Measurements from ENCODE around the gene CDHR2. TPM values are rescaled to one million over a fixed set of nuclear protein-coding genes. Genes with fewer than 3 reads are reported as not detected.

Gene CDHR2
- total RNA-seq, 1 donor from 2014 or later = 0.08 TPM

- no peaks in the 10 kb centered on the region for H3K4me1 Mint-ChIP-seq (ENCODE audit: low read depth)
- H3K9me3 Mint-ChIP-seq = no peaks in the 10 kb centered on the region
- no peak overlapping the region for H3K27ac Mint-ChIP-seq
- intact Hi-C loops (cut with micrococcal nuclease) = no loop called here
- no peak for DNase-seq (ENCODE audit: low spot score)
- peaks cover 16% of the 10 kb centered on the region for H3K27me3 Mint-ChIP-seq (ENCODE audit: insufficient read depth)
- H3K4me3 Mint-ChIP-seq = no peak overlapping the region
- H3K36me3 Mint-ChIP-seq (ENCODE audit: low read depth) = peaks cover 2% of the 10 kb centered on the region
Measured at GRCh38 chr5:176601901-176602482, 52.9 kb downstream of the CDHR2 start.

DNA sequence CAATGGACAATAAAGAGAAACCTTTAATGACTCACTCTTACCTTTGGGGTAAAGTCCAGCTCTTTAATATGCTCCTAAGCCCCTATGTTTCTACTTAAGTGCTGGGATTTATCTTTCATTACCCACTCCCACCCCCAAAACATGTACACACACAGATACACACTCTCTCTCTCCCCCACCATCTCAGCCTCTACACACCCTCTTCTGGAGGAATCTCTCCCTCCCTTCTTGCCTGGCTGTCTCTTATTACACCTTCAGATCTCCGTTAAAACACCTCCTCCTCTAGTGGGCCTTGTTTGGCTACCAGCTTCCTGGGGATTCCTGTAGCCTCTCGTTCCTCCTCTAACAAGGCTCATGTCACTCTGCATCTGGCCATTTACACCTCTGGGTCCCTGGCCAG is 53.9 kb downstream of the CDHR2 start:
- no peaks in the 10 kb centered on the region for H3K4me1 Mint-ChIP-seq (ENCODE audit: low read depth)
- peaks cover 20% of the 10 kb centered on the region for H3K27me3 Mint-ChIP-seq (ENCODE audit: insufficient read depth)
- H3K4me3 Mint-ChIP-seq = no peak overlapping the region
- intact Hi-C loops (cut with micrococcal nuclease) = no loop called here
- no peak for DNase-seq (ENCODE audit: low spot score)
- no peaks in the 10 kb centered on the region for H3K9me3 Mint-ChIP-seq
- H3K27ac Mint-ChIP-seq = no peak overlapping the region
- peaks cover 2% of the 10 kb centered on the region for H3K36me3 Mint-ChIP-seq (ENCODE audit: low read depth)

DNA sequence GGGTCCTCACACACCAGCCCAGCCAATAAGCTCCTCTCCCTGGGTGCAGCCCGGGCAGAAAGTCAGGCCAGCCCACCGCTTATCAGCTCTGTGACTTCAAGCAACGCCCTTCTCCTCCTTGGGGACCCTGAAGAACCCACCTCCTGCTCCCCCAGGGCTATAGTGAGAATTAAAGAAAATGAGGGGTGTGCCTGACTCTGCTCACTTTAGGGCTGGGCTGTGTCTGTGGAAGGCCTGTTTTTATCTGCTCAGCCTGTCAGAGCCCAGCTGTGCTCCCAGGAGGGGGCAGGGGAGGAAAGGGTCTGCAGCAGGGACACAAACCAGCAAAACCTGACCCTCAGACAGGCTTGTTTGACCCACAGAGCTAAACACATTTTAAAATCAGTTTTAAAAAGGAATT is 56.9 kb downstream of the CDHR2 start:
- no peaks in the 10 kb centered on the region for H3K9me3 Mint-ChIP-seq
- no peak overlapping the region for H3K4me3 Mint-ChIP-seq
- no peak for DNase-seq (ENCODE audit: low spot score)
- H3K36me3 Mint-ChIP-seq (ENCODE audit: low read depth) = no peaks in the 10 kb centered on the region
- no peak overlapping the region for H3K27ac Mint-ChIP-seq
- H3K4me1 Mint-ChIP-seq (ENCODE audit: low read depth) = peaks cover 13% of the 10 kb centered on the region
- peaks cover 24% of the 10 kb centered on the region for H3K27me3 Mint-ChIP-seq (ENCODE audit: insufficient read depth)
- intact Hi-C loops (cut with micrococcal nuclease) = no loop called here

DNA sequence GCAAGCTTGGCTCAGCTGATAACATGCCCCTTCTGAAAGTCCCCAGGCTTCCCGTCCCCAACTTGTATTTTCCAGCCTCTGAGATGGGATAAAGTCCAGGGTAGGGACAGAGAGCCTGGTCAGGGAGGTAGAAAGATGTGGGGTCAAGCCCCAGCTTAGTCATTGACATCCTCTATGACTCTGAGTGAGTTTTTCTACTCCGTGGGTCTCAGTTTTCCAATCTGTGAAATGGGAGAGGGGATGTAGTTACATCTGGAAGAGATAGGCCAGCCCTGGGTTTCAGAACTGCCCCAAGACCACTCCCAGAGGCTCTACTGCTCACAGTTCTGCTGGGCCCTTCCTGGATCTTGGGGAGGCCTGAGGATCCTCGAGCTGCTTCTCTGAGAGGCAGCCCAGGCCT is 57.7 kb downstream of the CDHR2 start:
- no peak for DNase-seq (ENCODE audit: low spot score)
- H3K9me3 Mint-ChIP-seq = no peaks in the 10 kb centered on the region
- peaks cover 20% of the 10 kb centered on the region for H3K4me1 Mint-ChIP-seq (ENCODE audit: low read depth)
- H3K27me3 Mint-ChIP-seq (ENCODE audit: insufficient read depth) = peaks cover 30% of the 10 kb centered on the region
- no peak overlapping the region for H3K27ac Mint-ChIP-seq
- no peak overlapping the region for H3K4me3 Mint-ChIP-seq
- H3K36me3 Mint-ChIP-seq (ENCODE audit: low read depth) = no peaks in the 10 kb centered on the region
- intact Hi-C loops (cut with micrococcal nuclease) = no loop called here

GRCh38 chr5:176608142-176608705 is 59.1 kb downstream of the CDHR2 start:
- no peak overlapping the region for H3K27ac Mint-ChIP-seq
- peaks cover 40% of the 10 kb centered on the region for H3K27me3 Mint-ChIP-seq (ENCODE audit: insufficient read depth)
- H3K4me3 Mint-ChIP-seq = peak overlapping the region; percentile 88
- intact Hi-C loops (cut with micrococcal nuclease) = no loop called here
- H3K36me3 Mint-ChIP-seq (ENCODE audit: low read depth) = no peaks in the 10 kb centered on the region
- no peaks in the 10 kb centered on the region for H3K9me3 Mint-ChIP-seq
- DNase-seq (ENCODE audit: low spot score) = no peak
- peaks cover 20% of the 10 kb centered on the region for H3K4me1 Mint-ChIP-seq (ENCODE audit: low read depth)

GRCh38 chr5:176608937-176609723 is 60.0 kb downstream of the CDHR2 start:
- peaks cover 20% of the 10 kb centered on the region for H3K4me1 Mint-ChIP-seq (ENCODE audit: low read depth)
- peak overlapping the region; percentile 88 for H3K4me3 Mint-ChIP-seq
- peaks cover 36% of the 10 kb centered on the region for H3K27me3 Mint-ChIP-seq (ENCODE audit: insufficient read depth)
- no peaks in the 10 kb centered on the region for H3K9me3 Mint-ChIP-seq
- H3K27ac Mint-ChIP-seq = peak overlapping the region; percentile 76
- H3K36me3 Mint-ChIP-seq (ENCODE audit: low read depth) = no peaks in the 10 kb centered on the region
- intact Hi-C loops (cut with micrococcal nuclease) = loop anchor here (1.0 kb wide), 2 partner anchors 38 to 66 kb away; partner anchors contain the start of gene TSPAN17
- no peak for DNase-seq (ENCODE audit: low spot score)

DNA sequence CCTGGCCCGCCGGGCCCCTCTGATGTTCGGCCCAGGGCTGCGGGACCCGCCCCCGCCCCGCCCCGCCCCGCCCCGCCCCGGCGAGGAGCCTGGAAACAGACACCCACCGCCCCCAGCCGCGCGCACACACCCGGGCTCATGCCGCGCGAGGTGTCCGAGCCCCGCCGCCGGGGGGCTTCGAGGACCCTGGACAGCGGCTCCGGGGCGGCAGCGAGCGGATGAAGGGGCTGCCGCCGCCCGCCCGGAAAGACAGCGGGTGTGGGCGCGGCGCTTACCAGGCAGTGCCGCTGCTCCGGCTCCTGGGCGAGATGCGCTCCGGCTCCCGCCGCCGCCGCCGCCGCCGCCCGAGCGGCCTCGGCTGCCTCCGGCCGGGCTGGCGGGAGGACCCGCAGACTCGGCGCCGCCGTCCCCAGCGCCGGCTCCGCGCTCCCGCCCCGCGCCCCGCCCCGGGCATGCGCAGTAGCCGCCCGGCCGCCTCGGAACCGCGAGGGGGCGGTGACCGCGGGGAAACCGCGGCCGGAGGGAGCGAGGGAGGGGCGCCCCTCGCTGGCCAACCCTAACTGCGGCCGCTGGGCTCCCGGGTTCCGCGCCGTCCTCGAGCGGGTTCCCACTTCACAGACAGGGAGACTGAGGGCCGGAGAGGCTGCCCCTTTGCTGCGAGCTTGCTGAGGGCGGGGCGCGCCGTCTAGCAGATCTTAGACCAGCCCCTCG is 60.7 kb downstream of the CDHR2 start, which contains the start of gene GPRIN1:
TSS of gene GPRIN1 (minus strand) at position 433 of the 711 bp plus-strand sequence. CDS start 10,322 bp downstream, outside the sequence.
- Mint-ChIP-seq H3K36me3 (ENCODE audit: low read depth) (no peaks in the 10 kb centered on the region), H3K27ac (peak within 1 kb of the TSS; percentile 76), H3K4me1 (ENCODE audit: low read depth) (peaks cover 20% of the 10 kb centered on the region), H3K27me3 (ENCODE audit: insufficient read depth) (peaks cover 39% of the 10 kb centered on the region), H3K9me3 (no peaks in the 10 kb centered on the region), H3K4me3 (peak within 1 kb of the TSS; percentile 88)
- intact Hi-C loops (cut with micrococcal nuclease) = loop anchor here (1.0 to 2.0 kb wide), 3 partner anchors 37 to 73 kb away; partner anchors contain the start of genes RNF44 and TSPAN17
- peak; percentile 65 for DNase-seq (ENCODE audit: low spot score)

GRCh38 chr5:176610435-176610773 is 61.3 kb downstream of the CDHR2 start:
- H3K27ac Mint-ChIP-seq = no peak overlapping the region
- peaks cover 20% of the 10 kb centered on the region for H3K4me1 Mint-ChIP-seq (ENCODE audit: low read depth)
- intact Hi-C loops (cut with micrococcal nuclease) = loop anchor here (2.0 kb wide), 1 partner anchor 74 kb away; the partner anchor contains the start of gene RNF44
- no peak for DNase-seq (ENCODE audit: low spot score)
- H3K36me3 Mint-ChIP-seq (ENCODE audit: low read depth) = no peaks in the 10 kb centered on the region
- peaks cover 41% of the 10 kb centered on the region for H3K27me3 Mint-ChIP-seq (ENCODE audit: insufficient read depth)
- H3K9me3 Mint-ChIP-seq = no peaks in the 10 kb centered on the region
- peak overlapping the region; percentile 80 for H3K4me3 Mint-ChIP-seq

- Mint-ChIP-seq H3K9me3 (no peaks in the 10 kb centered on the region), H3K36me3 (ENCODE audit: low read depth) (no peaks in the 10 kb centered on the region), H3K27ac (no peak overlapping the region), H3K4me1 (ENCODE audit: low read depth) (peaks cover 20% of the 10 kb centered on the region), H3K27me3 (ENCODE audit: insufficient read depth) (peaks cover 49% of the 10 kb centered on the region), H3K4me3 (no peak overlapping the region)
- intact Hi-C loops (cut with micrococcal nuclease) = loop anchor here (1.0 to 2.0 kb wide), 2 partner anchors 8 to 75 kb away; partner anchors contain the start of gene RNF44
- peak; percentile 53 for DNase-seq (ENCODE audit: low spot score)
Measured at GRCh38 chr5:176611435-176611834, 62.3 kb downstream of the CDHR2 start.

DNA sequence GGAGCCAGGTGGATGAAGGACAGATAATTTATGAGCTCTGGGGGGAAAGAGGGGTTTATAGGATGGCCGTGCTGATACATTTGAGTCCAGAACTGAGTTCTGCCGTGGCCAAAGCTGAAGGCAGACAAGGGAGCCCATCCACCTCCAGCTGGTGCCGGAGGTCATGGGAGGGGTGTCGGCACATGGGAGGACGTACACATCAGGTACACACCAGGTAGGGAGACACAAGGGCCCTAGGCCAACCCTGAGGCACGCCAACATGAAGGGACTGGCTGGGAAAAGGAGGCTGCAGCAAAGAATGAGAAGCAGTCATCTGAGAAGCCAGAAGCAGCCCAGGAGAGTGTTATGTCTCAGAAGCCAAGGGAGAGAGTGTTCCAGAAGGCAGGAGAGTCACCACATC is 62.9 kb downstream of the CDHR2 start:
- Mint-ChIP-seq H3K4me1 (ENCODE audit: low read depth) (peaks cover 20% of the 10 kb centered on the region), H3K36me3 (ENCODE audit: low read depth) (no peaks in the 10 kb centered on the region), H3K4me3 (no peak overlapping the region), H3K27me3 (ENCODE audit: insufficient read depth) (peaks cover 55% of the 10 kb centered on the region), H3K9me3 (no peaks in the 10 kb centered on the region), H3K27ac (no peak overlapping the region)
- intact Hi-C loops (cut with micrococcal nuclease) = no loop called here
- no peak for DNase-seq (ENCODE audit: low spot score)

GRCh38 chr5:176612855-176613254 is 63.7 kb downstream of the CDHR2 start:
- Mint-ChIP-seq H3K27ac (no peak overlapping the region), H3K4me3 (no peak overlapping the region), H3K9me3 (no peaks in the 10 kb centered on the region), H3K27me3 (ENCODE audit: insufficient read depth) (peaks cover 59% of the 10 kb centered on the region), H3K4me1 (ENCODE audit: low read depth) (peaks cover 20% of the 10 kb centered on the region), H3K36me3 (ENCODE audit: low read depth) (no peaks in the 10 kb centered on the region)
- intact Hi-C loops (cut with micrococcal nuclease) = no loop called here
- no peak for DNase-seq (ENCODE audit: low spot score)

- Mint-ChIP-seq H3K4me3 (no peak overlapping the region), H3K27ac (no peak overlapping the region), H3K36me3 (ENCODE audit: low read depth) (no peaks in the 10 kb centered on the region), H3K27me3 (ENCODE audit: insufficient read depth) (peaks cover 67% of the 10 kb centered on the region), H3K9me3 (no peaks in the 10 kb centered on the region), H3K4me1 (ENCODE audit: low read depth) (peaks cover 12% of the 10 kb centered on the region)
- intact Hi-C loops (cut with micrococcal nuclease) = no loop called here
- DNase-seq (ENCODE audit: low spot score) = no peak
Measured at GRCh38 chr5:176614805-176615478, 65.8 kb downstream of the CDHR2 start.

All from activated T-helper 1 cell treated with anti-CD3 and anti-CD28 coated beads, Interleukin-12 subunit alpha, Interleukin-12 subunit beta, Interleukin-2, Interleukin-4 antibody, amounts not matched to agents 30 ng/mL and 10 ng/mL and 1 ng/mL, durations not matched to agents 14 hours and 24 hours and 36 hours (primary cell).